ENCODE results near the gene WIZ. TPM values are rescaled to one million over a fixed set of nuclear protein-coding genes. Genes with fewer than 3 reads are reported as not detected.

WIZ gene
- total and polyA plus RNA-seq, 9 of the 15 experiments (the other 6 are each of a cell fraction or from before 2014, with no cell fraction given) = 0.06 to 37.5 (median 4.8) TPM

GRCh38 chr19:15418579-15419412 is 31.0 kb downstream of the WIZ start, which contains the start of gene AKAP8L (continued):
- TF ChIP-seq BCLAF1 (IDR thresholded peaks at IDR 0.05; ENCODE audit: borderline replicate concordance in 1 of 2, control insufficient read depth in 1 of 2, low read depth in 2 of 2, low read length in 1 of 2) (no peak), MCM2 (IDR thresholded peaks at IDR 0.05; ENCODE audit: low read depth) (no peak), ETV1 (tag; conservative IDR thresholded peaks at IDR 0.05; ENCODE audit: low read depth) (peak; percentile 22; the same call in 1 of the 2 replicates), EGR1 (conservative IDR thresholded peaks at IDR 0.05) (peak; percentile 89), ZFX (CRISPR knock-in tag; IDR thresholded peaks at IDR 0.05) (no peak; the same call in none of the 2 replicates), TCF15 (CRISPR knock-in tag; IDR thresholded peaks at IDR 0.05) (no peak), SMARCA5 (IDR thresholded peaks at IDR 0.05) (no peak), LCOR (CRISPR knock-in tag; IDR thresholded peaks at IDR 0.05) (no peak), IRF1 (CRISPR knock-in tag; IDR thresholded peaks at IDR 0.05; ENCODE audit: borderline replicate concordance) (no peak), PCBP2 (IDR thresholded peaks at IDR 0.05; ENCODE audit: low read depth, low read length, poor library complexity, severe bottlenecking) (no peak), ZBTB9 (CRISPR knock-in tag; IDR thresholded peaks at IDR 0.05) (0 out of 2 replicates have a peak, but pooled peaks have one; percentile 29), POLR3G (IDR thresholded peaks at IDR 0.05; ENCODE audit: extremely low read depth, insufficient read length, insufficient replicate concordance) (no peak), RBBP5 (IDR thresholded peaks at IDR 0.05; ENCODE audit: borderline replicate concordance, insufficient read depth, low read length, poor library complexity, severe bottlenecking) (peak; percentile 88), CREB3 (tag; conservative IDR thresholded peaks at IDR 0.05; ENCODE audit: low read depth) (no peak), BRF1 (IDR thresholded peaks at IDR 0.05; ENCODE audit: borderline replicate concordance, extremely low read depth, insufficient read length) (no peak), SIN3B (IDR thresholded peaks at IDR 0.05; ENCODE audit: low read depth) (0 out of 2 replicates have a peak, but pooled peaks have one; percentile 61), ZBTB34 (CRISPR knock-in tag; IDR thresholded peaks at IDR 0.05) (no peak)

All from K562 (cell line).